ENCODE results near the gene LY6G5C. TPM values are rescaled to one million over a fixed set of nuclear protein-coding genes. Genes with fewer than 3 reads are reported as not detected.

LY6G5C gene
- total and polyA plus RNA-seq, 2 of the 13 experiments (the other 11 are each of a cell fraction or from before 2014, with no cell fraction given), result 0.33 to 0.55 TPM

GRCh38 chr6:31680226-31681134 is at the start of gene LY6G5C (continued):
- TF ChIP-seq ARID4A (CRISPR knock-in tag; IDR thresholded peaks at IDR 0.05; ENCODE audit: borderline replicate concordance) (peak; percentile 43; the same call in 1 of the 2 replicates), ZFP91 (CRISPR knock-in tag; IDR thresholded peaks at IDR 0.05; ENCODE audit: borderline replicate concordance) (peak; percentile 57), CBFB (CRISPR knock-in tag; IDR thresholded peaks at IDR 0.05) (0 out of 2 replicates have a peak, but pooled peaks have one; percentile 38), CREB3 (CRISPR knock-in tag; IDR thresholded peaks at IDR 0.05) (no peak), SALL2 (CRISPR knock-in tag; IDR thresholded peaks at IDR 0.05) (no peak), HBP1 (CRISPR knock-in tag; IDR thresholded peaks at IDR 0.05; ENCODE audit: low read depth) (peak; percentile 76; the same call in 1 of the 2 replicates), MATR3 (CRISPR knock-in tag; IDR thresholded peaks at IDR 0.05) (no peak), FLYWCH1 (CRISPR knock-in tag; IDR thresholded peaks at IDR 0.05) (no peak), JUNB (CRISPR knock-in tag; IDR thresholded peaks at IDR 0.05; ENCODE audit: borderline replicate concordance) (no peak), ZNF577 (CRISPR knock-in tag; IDR thresholded peaks at IDR 0.05; ENCODE audit: borderline replicate concordance, low read depth) (no peak), PAX8 (CRISPR knock-in tag; IDR thresholded peaks at IDR 0.05; ENCODE audit: borderline replicate concordance) (no peak), ZNF619 (CRISPR knock-in tag; IDR thresholded peaks at IDR 0.05) (peak; percentile 61; the same call in 1 of the 2 replicates), ZNF704 (CRISPR knock-in tag; IDR thresholded peaks at IDR 0.05; ENCODE audit: borderline replicate concordance) (no peak), ZNF589 (CRISPR knock-in tag; conservative IDR thresholded peaks at IDR 0.05) (no peak)
